NCI-H460 (cell line): ENCODE data around the gene SPINDOC. TPM values are rescaled to one million over a fixed set of nuclear protein-coding genes. Genes with fewer than 3 reads are reported as not detected.
A peak's percentile ranks its signal among the peaks of the same experiment; 100 is the strongest.

Source experiments
- DNase-seq: peaks from one replicate; pipeline ENCODE4 v3.0.0-alpha.2; 2016; ENCODE audit warnings: low read depth; ENCODE audit errors: extremely low read depth
- total RNA-seq: library from RNA; depleted of rRNA; stranded (reverse); fragments of >200 nt; shearing (Covaris generic); gene quantifications from 2 replicates; pipeline ENCODE4 v1.2.3, GENCODE V29; 2014

The SPINDOC gene
- total RNA-seq, 1 experiment from 2014 or later, result 15.7 TPM

- no peak for DNase-seq
Observed at GRCh38 chr11:63831326-63831725, 18.1 kb downstream of the SPINDOC start.

GRCh38 chr11:63832336-63832735 is 19.1 kb downstream of the SPINDOC start:
- DNase-seq, result no peak

GRCh38 chr11:63833048-63833447 is 19.8 kb downstream of the SPINDOC start:
- no peak for DNase-seq

GRCh38 chr11:63834535-63835157 is 21.4 kb downstream of the SPINDOC start:
- DNase-seq, result no peak

- no peak for DNase-seq
Observed at GRCh38 chr11:63835158-63835545, 21.9 kb downstream of the SPINDOC start.

- DNase-seq, result peak; percentile 76
Observed at GRCh38 chr11:63837027-63837688, 23.9 kb downstream of the SPINDOC start.

GRCh38 chr11:63837739-63838138 is 24.5 kb downstream of the SPINDOC start:
- DNase-seq, result no peak

- DNase-seq, result no peak
Observed at GRCh38 chr11:63838150-63838677, 25.0 kb downstream of the SPINDOC start.

GRCh38 chr11:63838678-63839507 is 25.6 kb downstream of the SPINDOC start, which contains the start of gene MARK2:
MARK2 (plus strand) TSS chr11:63839110; CDS start chr11:63839507, 397 bp downstream.
- peak; percentile 95 for DNase-seq

- no peak for DNase-seq
Observed at GRCh38 chr11:63839508-63840355, 26.5 kb downstream of the SPINDOC start.

- no peak for DNase-seq
Observed at GRCh38 chr11:63840356-63841060, 27.3 kb downstream of the SPINDOC start.

- DNase-seq, result no peak
Observed at GRCh38 chr11:63841554-63841953, 28.3 kb downstream of the SPINDOC start.

- no peak for DNase-seq
Observed at GRCh38 chr11:63843041-63843440, 29.8 kb downstream of the SPINDOC start.

- no peak for DNase-seq
Observed at GRCh38 chr11:63844836-63845235, 31.6 kb downstream of the SPINDOC start.

- DNase-seq, result no peak
Observed at GRCh38 chr11:63845303-63845702, 32.0 kb downstream of the SPINDOC start.

GRCh38 chr11:63845911-63846310 is 32.7 kb downstream of the SPINDOC start:
- DNase-seq, result no peak

- no peak for DNase-seq
Observed at GRCh38 chr11:63846897-63847296, 33.6 kb downstream of the SPINDOC start.

- DNase-seq, result no peak
Observed at GRCh38 chr11:63847363-63847762, 34.1 kb downstream of the SPINDOC start.

- no peak for DNase-seq
Observed at GRCh38 chr11:63849691-63850090, 36.4 kb downstream of the SPINDOC start.

GRCh38 chr11:63850920-63851319 is 37.7 kb downstream of the SPINDOC start:
- no peak for DNase-seq
